ENCODE measurements around the gene EPYC. TPM values are rescaled to one million over a fixed set of nuclear protein-coding genes. Genes with fewer than 3 reads are reported as not detected.

Gene EPYC
- total and polyA plus RNA-seq, 2 of the 4 experiments (the other 2 are of a cell fraction), result not detected

DNA sequence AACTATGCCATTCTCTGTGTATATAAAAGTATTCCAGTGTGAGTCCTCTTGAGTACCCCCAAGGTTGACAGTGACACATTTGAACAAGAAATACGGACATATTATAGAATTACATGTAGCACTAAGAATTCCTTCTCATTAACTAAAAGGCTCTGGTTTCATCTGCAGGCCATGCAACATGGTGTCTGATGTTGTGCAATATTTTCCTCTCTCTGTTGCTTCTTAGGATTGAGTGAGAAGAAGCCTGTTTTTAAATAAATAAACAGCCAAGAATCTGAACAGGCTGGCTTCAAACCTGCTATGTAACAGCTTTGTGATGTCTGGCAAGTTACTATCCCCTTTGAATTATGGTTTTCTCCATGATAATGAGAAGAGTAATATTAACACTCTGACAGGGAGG, 27.5 kb downstream of the EPYC start:
- H3K4ac ChIP-seq (ENCODE audit: low read depth, low read length), result no peak overlapping the region
- H3K4me1 ChIP-seq (ENCODE audit: control insufficient read depth, insufficient read depth, low read length), result peaks cover 12% of the 10 kb centered on the region
- H3K9ac ChIP-seq (ENCODE audit: low read depth, low read length), result no peak overlapping the region
- H3K36me3 ChIP-seq (ENCODE audit: control insufficient read depth, insufficient read depth, low read length), result no peaks in the 10 kb centered on the region
- dilution Hi-C loops (cut with HindIII; ENCODE audit: low sequenced_read_pairs, unreplicated experiment), result loop anchor here (25.0 kb wide), 1 partner anchor 360 kb away; no protein-coding TSS in a partner anchor
- in situ Hi-C loops (cut with MboI; ENCODE audit: low sequenced_read_pairs), result no loop called here
- H3K14ac ChIP-seq (replicated peaks; ENCODE audit: low read depth, low read length), result no peak overlapping the region
- WGBS, 2 experiments (ENCODE audit: extremely low coverage in 2 of 2, insufficient read length in 1 of 2), result no CpG with 5 or more reads among the region's 1 CpG
- no peak overlapping the region for H2BK15ac ChIP-seq (ENCODE audit: low read depth, low read length)
- ATAC-seq (ENCODE audit: low read depth) (peak; percentile 28; the same call in 1 of the 2 replicates), DNase-seq (peak; percentile 38)
- no peak overlapping the region for H3K23ac ChIP-seq (ENCODE audit: low read depth, low read length)
- no peak overlapping the region for H3K4me3 ChIP-seq (ENCODE audit: insufficient read depth, low read depth, low read length)
- 0 out of 2 replicates have a peak, but pooled peaks cover 4% of the 10 kb centered on the region for H3K9me1 ChIP-seq (ENCODE audit: insufficient read depth, low read length)
- peak; percentile 91 for TF ChIP-seq CEBPB (IDR thresholded peaks at IDR 0.05; ENCODE audit: low read depth, low read length)
- no peak for TF ChIP-seq FOS (IDR thresholded peaks at IDR 0.05; ENCODE audit: low read depth, low read length)
- H4K5ac ChIP-seq (ENCODE audit: low read depth, low read length), result no peak overlapping the region
- no peak overlapping the region for H2AFZ ChIP-seq (replicated peaks; ENCODE audit: low read length, poor library complexity)
- H2AK5ac ChIP-seq (ENCODE audit: low read depth, low read length), result no peak overlapping the region
- H3K27ac ChIP-seq (ENCODE audit: insufficient read depth, low read length), result peak overlapping the region; percentile 15; the same call in 1 of the 2 replicates
- H3K79me1 ChIP-seq (ENCODE audit: low read depth in 1 of 2, low read length in 2 of 2), result no peaks in the 10 kb centered on the region
- H2BK120ac ChIP-seq (ENCODE audit: low read depth, low read length), result peak overlapping the region; percentile 13
- H2BK5ac ChIP-seq (ENCODE audit: low read depth, low read length, poor library complexity, severe bottlenecking), result peak overlapping the region; percentile 43
- H3K4me2 ChIP-seq (ENCODE audit: low read depth, low read length), result no peak overlapping the region
- H2BK20ac ChIP-seq (ENCODE audit: low read depth, low read length), result 0 out of 2 replicates have a peak overlapping the region, but pooled peaks have one; percentile 16
- ChIA-PET POLR2A (ENCODE audit: unreplicated experiment) (no interaction called here), CTCF (interaction anchor here (0.7 to 1.8 kb wide), 4 partner anchors 131 to 389 kb away, joined by 3 to 12 read pairs (median 6); no protein-coding TSS in a partner anchor)
- intact Hi-C loops (cut with micrococcal nuclease), result no loop called here
- H3K9me3 ChIP-seq (ENCODE audit: control insufficient read depth, insufficient read depth, low read length), result no peaks in the 10 kb centered on the region
- no TSS peak for BruUV-seq (replicated peaks)
- H3K56ac ChIP-seq (ENCODE audit: extremely low read depth, insufficient read depth, low read length), result no peak overlapping the region
- no peaks in the 10 kb centered on the region for H3K27me3 ChIP-seq (ENCODE audit: control insufficient read depth, insufficient read depth, low read length)
- no peaks in the 10 kb centered on the region for H4K20me1 ChIP-seq (ENCODE audit: insufficient read depth, low read length)
- H2AK9ac ChIP-seq (replicated peaks; ENCODE audit: low read depth, low read length, poor library complexity), result no peak overlapping the region
- H4K8ac ChIP-seq (ENCODE audit: low read depth in 2 of 2, low read length in 2 of 2), result no peak overlapping the region
- peak overlapping the region; percentile 29; the same call in 1 of the 2 replicates for H3K18ac ChIP-seq (ENCODE audit: low read depth, low read length)
- no peak overlapping the region for H4K91ac ChIP-seq (ENCODE audit: insufficient read depth, low read depth, low read length)

Data from IMR-90 (cell line).